ENCODE data around the gene PGLYRP2.

PGLYRP2 gene

GRCh38 chr19:15421721-15422260 lies 57.5 kb downstream of the PGLYRP2 start:
- Histone ChIP-seq H3K9me2 (replicated peaks; ENCODE audit: low read depth, low read length) (no peaks in the 10 kb centered on the region), H3K4me3 (ENCODE audit: low read length, poor library complexity, severe bottlenecking) (no peak overlapping the region), H3K9ac (ENCODE audit: low read depth, low read length, poor library complexity, severe bottlenecking) (no peak overlapping the region), H3K27me3 (ENCODE audit: insufficient read depth, low read length, poor library complexity, severe bottlenecking) (peaks cover 4% of the 10 kb centered on the region), H3F3A (ENCODE audit: low read depth) (no peaks in the 10 kb centered on the region), H3K4me1 (ENCODE audit: insufficient read depth, low read length, poor library complexity, severe bottlenecking) (peaks cover 13% of the 10 kb centered on the region), H4K20me1 (ENCODE audit: insufficient read depth, low read length, poor library complexity, severe bottlenecking) (peaks cover 18% of the 10 kb centered on the region), H3K4me2 (ENCODE audit: low read depth, low read length, poor library complexity, severe bottlenecking) (no peak overlapping the region), H3K79me2 (ENCODE audit: insufficient read depth, low read length) (peaks cover 19% of the 10 kb centered on the region), H3K36me3 (ENCODE audit: insufficient read depth, low read length) (peaks cover 47% of the 10 kb centered on the region; the same call in 1 of the 2 replicates), H3K9me3 (ENCODE audit: insufficient read depth, low read depth, low read length) (no peaks in the 10 kb centered on the region), H2AFZ (ENCODE audit: low read length) (no peak overlapping the region)
- TF ChIP-seq CTCF (conservative IDR thresholded peaks at IDR 0.05; ENCODE audit: low read length) (no peak), EZH2phosphoT487 (IDR thresholded peaks at IDR 0.05; ENCODE audit: borderline replicate concordance) (no peak)

DNA sequence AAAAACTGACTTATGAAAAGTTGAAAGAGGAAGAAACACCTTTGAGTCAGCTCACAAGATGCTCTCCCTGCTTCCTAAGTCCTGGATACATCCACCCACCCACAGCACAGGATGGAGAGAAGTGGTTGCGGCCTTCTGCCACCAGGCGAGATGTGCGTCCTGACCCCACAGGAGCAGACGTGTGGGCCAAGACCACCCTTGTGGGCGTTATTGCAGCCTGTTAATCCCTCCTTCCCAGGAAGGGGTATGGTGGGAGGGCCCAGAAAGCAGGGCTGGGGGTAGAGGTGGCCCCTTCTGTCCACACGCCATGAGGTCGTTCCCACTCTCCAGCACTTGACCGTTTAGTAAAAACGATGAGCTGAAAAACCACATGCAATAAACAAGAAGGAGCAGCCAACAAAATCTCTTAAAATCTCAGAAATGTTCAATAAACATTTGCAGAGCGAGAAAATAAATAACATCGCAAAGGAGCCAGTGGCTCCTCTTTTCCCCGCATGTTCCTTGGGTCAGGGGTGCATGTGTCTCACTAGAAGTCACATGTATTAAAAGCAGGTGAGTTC lies 58.1 kb downstream of the PGLYRP2 start:
- Histone ChIP-seq H3K4me2 (ENCODE audit: low read depth, low read length, poor library complexity, severe bottlenecking) (no peak overlapping the region), H4K20me1 (ENCODE audit: insufficient read depth, low read length, poor library complexity, severe bottlenecking) (peaks cover 24% of the 10 kb centered on the region), H3K27me3 (ENCODE audit: insufficient read depth, low read length, poor library complexity, severe bottlenecking) (peaks cover 4% of the 10 kb centered on the region), H3K9me3 (ENCODE audit: insufficient read depth, low read depth, low read length) (no peaks in the 10 kb centered on the region), H3K36me3 (ENCODE audit: insufficient read depth, low read length) (peaks cover 41% of the 10 kb centered on the region; the same call in 1 of the 2 replicates), H2AFZ (ENCODE audit: low read length) (no peak overlapping the region), H3K4me3 (ENCODE audit: low read length, poor library complexity, severe bottlenecking) (no peak overlapping the region), H3K79me2 (ENCODE audit: insufficient read depth, low read length) (peaks cover 25% of the 10 kb centered on the region), H3K9ac (ENCODE audit: low read depth, low read length, poor library complexity, severe bottlenecking) (no peak overlapping the region), H3K4me1 (ENCODE audit: insufficient read depth, low read length, poor library complexity, severe bottlenecking) (peaks cover 19% of the 10 kb centered on the region), H3F3A (ENCODE audit: low read depth) (no peaks in the 10 kb centered on the region), H3K9me2 (replicated peaks; ENCODE audit: low read depth, low read length) (no peaks in the 10 kb centered on the region)
- TF ChIP-seq CTCF (conservative IDR thresholded peaks at IDR 0.05; ENCODE audit: low read length) (no peak), EZH2phosphoT487 (IDR thresholded peaks at IDR 0.05; ENCODE audit: borderline replicate concordance) (no peak)

GRCh38 chr19:15419413-15420025 lies 59.8 kb downstream of the PGLYRP2 start:
- H3K36me3 ChIP-seq (ENCODE audit: insufficient read depth, low read length), result peaks cover 27% of the 10 kb centered on the region; the same call in 1 of the 2 replicates
- H3K79me2 ChIP-seq (ENCODE audit: insufficient read depth, low read length), result peaks cover 42% of the 10 kb centered on the region
- no peaks in the 10 kb centered on the region for H3F3A ChIP-seq (ENCODE audit: low read depth)
- H3K9me3 ChIP-seq (ENCODE audit: insufficient read depth, low read depth, low read length), result no peaks in the 10 kb centered on the region
- H3K4me3 ChIP-seq (ENCODE audit: low read length, poor library complexity, severe bottlenecking), result no peak overlapping the region
- H4K20me1 ChIP-seq (ENCODE audit: insufficient read depth, low read length, poor library complexity, severe bottlenecking), result peaks cover 36% of the 10 kb centered on the region
- H3K9me2 ChIP-seq (replicated peaks; ENCODE audit: low read depth, low read length), result no peaks in the 10 kb centered on the region
- no peak overlapping the region for H3K4me2 ChIP-seq (ENCODE audit: low read depth, low read length, poor library complexity, severe bottlenecking)
- H3K27me3 ChIP-seq (ENCODE audit: insufficient read depth, low read length, poor library complexity, severe bottlenecking), result peaks cover 4% of the 10 kb centered on the region
- H2AFZ ChIP-seq (ENCODE audit: low read length), result no peak overlapping the region
- no peak overlapping the region for H3K9ac ChIP-seq (ENCODE audit: low read depth, low read length, poor library complexity, severe bottlenecking)
- peaks cover 28% of the 10 kb centered on the region for H3K4me1 ChIP-seq (ENCODE audit: insufficient read depth, low read length, poor library complexity, severe bottlenecking)
- TF ChIP-seq EZH2phosphoT487 (IDR thresholded peaks at IDR 0.05; ENCODE audit: borderline replicate concordance) (no peak), CTCF (conservative IDR thresholded peaks at IDR 0.05; ENCODE audit: low read length) (no peak; the same call in none of the 2 replicates)
